Measurements from ENCODE around the gene MFSD6L.

MFSD6L gene, protein sequence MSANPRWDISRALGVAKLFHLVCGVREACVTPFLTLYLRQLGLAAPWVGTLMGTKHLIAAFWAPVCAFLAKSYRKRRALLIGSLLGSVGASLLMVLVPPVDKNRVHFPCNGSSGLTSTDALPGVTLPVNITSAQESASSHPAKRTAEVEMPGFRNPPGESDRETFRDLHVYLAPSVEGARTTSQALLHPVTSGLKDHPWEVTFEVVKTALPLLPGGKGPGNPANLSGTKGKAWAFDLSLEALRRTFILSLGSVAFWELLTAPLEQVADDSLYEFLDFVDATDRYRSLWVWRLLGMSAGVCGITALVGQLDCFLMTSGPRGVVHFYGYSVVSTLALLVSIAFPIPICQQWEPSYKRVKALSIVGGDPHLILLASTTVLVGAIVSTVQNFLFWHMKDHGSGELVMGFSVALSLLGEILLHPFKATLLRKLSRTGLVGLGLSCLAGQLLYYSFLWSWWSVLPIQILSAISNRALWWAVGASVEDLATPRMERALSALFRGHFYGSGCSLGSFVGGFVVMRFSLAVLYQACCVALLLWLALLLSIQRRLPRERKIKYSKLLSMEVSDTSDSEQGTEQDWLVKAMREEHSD

DNA sequence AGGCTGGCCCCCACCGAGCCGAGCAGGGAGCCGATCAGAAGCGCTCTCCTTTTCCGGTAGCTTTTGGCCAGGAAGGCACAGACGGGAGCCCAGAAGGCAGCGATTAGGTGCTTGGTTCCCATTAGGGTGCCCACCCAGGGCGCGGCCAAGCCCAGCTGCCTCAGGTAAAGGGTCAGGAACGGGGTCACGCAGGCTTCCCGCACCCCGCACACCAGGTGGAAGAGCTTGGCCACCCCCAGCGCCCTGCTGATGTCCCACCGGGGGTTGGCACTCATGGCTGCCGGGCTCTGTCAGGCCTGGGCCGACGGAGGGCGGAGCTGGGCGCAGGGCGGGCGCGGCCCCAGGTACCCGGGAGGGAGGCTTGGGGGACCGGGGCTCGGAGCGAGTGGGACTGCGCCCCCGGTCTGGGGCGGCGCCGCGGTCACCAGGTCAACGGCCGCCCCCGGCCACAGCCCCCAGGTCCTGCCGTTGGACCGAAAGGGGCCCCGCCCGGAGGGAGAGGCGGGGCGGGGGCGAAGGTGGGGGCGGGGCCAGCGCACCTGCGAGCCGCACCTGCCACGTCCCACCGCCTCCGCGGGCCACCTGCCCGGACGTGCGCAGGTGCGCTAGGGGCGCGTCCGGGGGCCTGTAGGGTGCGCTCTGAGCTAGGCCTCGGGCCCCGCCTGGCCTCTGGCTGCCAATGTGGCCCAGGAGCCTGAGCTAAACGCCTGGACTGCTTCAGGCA is at the start of gene MFSD6L:
Gene MFSD6L, minus strand, starts transcription at position 520 of the 724 bp plus-strand sequence. Its CDS starts 245 bp downstream, at position 275.
- no peak for DNase-seq (ENCODE audit: low read depth)

DNA sequence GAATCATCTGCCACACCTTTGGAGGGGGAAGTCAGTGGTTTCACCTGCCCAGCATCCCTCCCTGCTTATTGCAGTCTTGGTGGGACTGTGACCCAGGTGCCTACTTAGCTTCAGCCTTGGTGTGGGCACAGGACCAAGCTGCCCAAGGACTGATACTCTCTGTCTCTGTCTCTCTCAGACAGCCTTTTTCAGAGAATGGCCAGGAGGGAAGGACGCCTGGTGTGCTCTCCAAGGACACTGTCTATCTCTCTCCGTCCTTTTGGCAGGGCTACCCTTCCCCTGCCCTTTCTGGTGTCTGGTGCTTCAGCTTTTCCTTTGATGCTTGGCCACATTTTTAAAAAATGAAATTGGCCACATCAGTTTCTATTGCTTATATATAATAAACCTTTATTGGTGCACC is 48.7 kb upstream of the MFSD6L start:
- no peak for DNase-seq (ENCODE audit: low read depth)

DNA sequence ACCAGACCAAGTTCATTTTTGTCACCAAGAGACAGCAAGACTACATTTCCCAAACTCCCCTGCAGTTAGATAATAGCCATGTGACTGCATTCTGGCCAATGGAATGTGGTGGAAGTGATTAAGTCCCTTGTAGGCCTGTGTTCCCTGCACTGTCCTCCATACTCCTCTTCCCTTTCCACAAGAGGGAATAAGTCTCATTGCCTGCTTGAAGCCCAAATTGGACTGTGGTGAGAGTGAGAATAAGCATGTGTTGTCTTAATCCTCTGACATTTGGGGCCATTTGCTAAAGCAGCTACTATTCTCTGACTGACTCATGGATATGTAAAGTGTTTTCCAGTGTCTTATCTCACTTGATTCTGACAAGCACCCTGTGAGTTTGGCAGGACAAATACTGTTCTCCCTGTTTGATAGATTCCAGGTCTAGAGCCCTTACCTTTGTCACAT is 47.6 kb upstream of the MFSD6L start:
- DNase-seq (ENCODE audit: low read depth) = peak; percentile 49

DNA sequence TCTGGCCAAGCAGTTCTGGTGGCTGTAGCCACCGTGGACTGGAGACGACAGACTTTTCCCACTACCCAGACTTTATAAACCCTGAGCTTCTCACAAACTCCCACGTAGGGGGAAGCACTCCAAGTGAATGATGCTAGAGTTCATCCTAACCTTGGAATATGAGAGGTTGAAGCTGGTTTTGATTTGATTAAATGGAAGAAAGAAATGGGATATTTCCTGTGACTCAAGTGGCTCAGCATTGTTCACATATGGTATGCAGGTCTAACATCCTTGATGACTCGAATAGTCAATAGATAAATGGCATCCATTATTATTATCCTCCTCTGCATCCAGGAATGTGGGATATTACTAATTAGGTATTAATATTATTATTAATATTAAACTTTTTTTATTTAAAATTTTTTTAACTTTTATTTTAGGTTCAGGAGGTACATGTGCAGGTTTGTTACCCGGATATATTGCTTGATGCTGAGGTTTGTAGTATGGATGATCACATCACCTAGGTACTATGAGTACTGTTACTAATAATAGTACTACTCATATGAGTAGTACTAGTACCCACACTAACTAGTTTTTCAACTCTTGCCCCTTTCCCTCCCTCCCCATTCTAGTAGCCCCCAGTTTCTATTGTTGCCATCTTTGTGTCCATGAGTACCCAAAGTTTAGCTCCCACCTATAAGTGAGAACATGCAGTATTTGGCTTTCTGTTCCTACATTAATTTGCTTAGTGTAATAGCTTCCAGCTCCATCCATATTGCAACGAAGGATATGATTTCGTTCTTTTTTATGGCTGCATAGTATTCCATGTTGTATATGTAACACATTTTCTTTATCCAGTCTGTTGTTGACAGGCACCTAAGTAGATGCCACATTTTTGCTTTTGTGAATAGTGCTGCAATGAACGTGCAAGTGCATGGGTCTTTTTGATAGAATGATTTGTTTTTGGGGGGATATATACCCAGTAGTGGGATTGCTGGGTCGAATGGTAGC is 45.4 kb upstream of the MFSD6L start:
- DNase-seq (ENCODE audit: low read depth) = no peak

DNA sequence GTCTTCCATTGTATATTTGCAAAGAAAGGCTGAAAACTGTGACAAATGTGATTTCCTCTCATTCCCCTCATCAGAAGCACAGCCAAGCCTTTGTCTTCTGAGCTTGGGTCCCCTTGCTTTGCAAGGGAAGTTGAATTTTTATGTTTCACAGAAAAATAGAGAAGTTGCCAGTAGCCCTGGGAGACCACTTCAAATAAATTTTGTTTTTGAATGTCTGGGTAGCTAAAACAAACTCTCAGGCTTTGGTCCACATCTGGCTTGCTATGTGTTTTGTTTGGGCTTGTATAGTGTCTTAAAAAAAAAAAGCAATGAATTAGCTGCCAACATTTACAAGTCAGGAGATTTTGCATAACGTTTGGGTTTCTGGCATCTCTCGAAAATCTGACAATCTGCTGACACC is 44.2 kb upstream of the MFSD6L start:
- DNase-seq (ENCODE audit: low read depth) = no peak

DNA sequence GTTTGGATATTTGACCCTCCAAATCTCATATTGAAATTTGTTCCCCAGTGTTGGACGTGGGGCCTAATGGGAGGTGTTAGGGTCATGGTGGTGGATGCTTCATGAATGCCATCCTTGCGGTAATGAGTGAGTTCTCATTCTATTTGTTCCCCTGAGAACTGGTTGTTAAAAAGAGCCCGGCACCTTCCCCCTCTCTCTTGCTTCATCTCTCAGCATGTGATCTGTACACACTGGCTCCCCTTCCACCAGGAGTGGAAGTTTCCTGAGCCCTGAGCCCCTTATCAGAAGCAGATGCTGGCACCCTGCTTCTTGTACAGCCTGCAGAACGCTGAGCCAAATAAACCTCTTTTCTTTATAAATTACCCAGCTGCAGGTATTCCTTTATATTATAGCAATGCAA is 42.7 kb upstream of the MFSD6L start:
- no peak for DNase-seq (ENCODE audit: low read depth)

DNA sequence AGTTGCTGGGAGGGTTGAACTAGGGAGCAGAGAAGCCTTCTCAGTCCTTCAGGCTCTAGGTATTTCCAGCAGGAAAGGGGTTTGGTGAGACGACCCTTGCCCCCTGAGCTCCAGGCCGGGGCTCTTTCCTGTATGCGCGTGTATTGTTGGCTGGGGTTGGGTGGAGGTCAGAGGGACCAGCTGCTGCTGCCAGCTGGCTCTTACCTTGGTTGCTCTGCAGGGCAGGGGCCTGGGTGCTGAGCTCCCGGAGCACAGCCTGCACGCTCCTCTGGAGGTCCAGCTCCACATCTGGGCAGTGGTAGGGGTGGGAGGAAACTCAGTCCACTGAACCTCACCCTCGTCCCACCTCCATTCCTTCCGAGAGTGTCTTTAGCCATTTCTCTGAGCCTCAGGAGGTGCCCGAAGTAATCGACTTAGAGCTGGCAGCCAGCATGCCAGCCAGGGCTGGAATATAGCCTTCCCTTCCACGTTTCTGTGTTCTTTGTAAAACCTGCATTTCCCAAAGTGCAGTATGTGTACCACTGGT is 40.3 kb upstream of the MFSD6L start:
- DNase-seq (ENCODE audit: low read depth) = no peak

DNA sequence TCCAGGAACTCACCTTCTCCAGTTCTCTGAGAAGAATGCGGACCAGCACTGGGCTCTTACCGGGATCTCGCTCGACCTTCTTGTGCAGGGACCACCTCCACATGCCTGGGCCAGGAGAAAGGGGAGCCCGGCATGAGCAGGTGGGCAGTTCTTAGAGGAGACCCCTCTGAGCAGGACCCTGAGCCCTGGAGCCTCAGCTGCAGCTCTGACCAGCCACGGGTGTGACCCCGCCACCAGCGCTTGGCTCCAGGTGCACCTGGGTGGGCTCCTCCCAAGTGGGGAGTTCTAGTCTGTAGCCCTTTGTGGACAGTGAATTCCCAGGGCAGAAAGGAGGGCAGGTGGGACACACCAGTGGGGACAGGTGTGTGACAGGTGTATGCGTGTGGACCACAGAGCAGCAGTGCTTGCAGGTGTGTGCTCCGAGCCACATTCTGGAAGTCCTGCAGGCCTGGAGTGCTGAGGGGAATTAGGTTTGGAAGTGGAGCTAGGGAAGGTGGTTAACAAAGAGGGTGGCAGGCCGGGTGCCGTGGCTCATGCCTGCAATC is 39.5 kb upstream of the MFSD6L start:
- DNase-seq (ENCODE audit: low read depth) = no peak

DNA sequence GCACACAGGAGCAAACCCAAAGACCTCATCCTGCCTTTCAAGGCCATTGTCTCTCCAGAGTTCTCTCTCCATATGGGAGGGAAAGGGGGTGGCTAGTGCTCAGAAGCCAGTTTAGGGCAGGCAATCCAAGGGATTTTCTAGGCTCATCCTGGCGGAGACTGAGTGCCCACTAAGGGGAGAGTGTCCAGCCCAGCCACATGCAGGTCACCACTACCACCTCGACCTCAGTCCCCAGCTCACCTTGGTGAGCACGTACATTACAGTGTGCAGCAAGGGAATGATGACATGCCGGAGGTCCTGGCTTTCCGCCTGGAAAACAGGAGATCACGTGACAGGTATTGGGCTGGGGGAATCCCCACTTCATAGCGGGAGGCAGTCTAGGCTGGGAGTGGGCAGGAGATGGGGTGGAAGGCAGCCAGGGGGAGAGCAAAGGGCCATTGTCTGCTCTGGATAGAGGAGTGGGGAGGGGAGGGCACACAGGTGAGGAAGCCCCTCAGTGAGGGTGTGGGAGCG is 38.5 kb upstream of the MFSD6L start:
- DNase-seq (ENCODE audit: low read depth) = no peak

DNA sequence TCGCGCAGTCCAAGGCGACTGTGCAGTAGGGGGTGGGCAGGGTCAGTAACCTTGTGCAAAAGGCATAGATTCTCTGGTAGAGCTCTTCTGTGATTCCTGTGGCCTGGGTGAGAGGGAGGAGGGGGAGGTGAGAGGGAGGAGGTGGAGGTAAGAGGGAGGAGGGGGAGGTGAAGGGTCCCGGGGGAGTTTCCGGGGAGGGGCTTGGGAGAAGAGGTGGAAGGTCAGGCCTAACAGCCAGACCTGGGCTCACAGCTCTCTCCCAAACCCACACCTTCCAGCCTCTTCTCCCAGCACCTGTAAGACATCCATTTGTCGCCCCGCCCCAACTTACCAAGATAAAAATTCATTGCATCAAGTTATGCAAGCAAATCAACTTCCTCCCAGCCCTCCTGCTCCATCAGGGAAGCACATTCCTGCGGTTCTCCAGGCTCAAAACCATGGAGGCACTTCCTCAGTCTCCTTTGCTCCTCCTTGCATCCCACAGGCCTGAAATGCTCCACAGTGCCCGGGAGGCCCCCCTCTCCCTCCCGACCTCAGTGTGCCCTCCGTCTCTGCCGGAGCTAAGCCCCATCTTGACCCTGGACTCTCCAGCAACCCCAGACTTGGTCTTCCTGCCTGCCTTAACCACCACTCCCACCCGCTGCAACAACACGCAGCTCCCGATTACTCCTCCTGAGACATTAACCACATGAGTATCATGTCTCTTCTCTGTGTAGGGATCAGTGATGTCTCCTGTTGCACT is 37.8 kb upstream of the MFSD6L start:
- DNase-seq (ENCODE audit: low read depth) = no peak

DNA sequence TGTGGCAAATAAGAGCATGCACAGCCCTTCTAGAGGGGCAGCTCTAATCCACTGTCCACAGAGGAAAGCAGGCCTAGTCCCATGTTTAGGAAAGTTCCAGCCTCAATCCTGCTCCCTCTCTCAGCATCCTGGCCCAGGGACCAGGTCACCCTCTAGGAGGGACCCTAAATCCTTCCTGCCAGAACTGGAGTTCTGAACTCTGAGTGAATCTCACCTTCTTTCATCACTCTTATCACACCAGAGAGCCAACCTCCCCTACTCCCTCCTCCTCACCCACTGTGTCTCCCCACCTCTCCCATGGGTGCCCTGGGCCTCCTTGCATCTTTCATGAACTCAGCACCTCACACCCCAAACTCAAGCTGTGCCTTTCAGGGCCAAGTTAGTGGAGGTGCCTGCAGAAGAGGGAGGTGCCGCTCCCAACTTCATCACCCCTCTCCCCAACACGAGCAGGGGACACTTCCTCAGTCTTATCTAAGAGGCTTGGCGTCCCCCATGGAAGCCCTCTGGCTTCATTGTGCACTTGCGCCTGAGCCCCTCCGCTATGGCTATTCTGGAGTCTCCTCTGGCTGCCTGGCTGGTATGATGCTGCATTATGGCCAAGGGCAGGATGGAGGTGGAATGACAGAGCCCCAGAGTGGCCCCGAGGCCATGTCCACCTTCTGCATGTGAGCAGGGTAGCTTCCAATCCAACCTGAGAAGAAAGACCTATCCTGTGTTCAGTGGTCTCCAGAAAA is 36.6 kb upstream of the MFSD6L start:
- DNase-seq (ENCODE audit: low read depth) = no peak

DNA sequence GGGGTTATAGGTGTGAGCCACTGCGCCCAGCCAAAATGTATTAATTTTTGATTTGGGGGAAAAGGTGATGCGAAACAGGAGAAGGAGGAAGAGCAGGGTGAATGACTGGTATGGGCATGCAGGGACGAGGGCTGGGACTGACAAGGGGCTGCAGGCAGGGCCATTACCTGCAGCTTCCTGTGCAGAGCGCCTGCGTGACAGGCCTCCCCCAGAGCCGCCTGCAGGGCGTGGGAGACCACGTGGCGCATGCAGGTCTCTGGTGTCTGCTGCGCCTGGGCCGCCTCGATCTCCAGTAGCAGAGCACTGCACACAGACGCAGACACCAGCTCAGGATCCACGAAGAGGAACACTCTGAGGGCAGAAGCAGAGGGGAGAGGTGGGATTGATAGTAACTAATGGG is 35.9 kb upstream of the MFSD6L start:
- no peak for DNase-seq (ENCODE audit: low read depth)

DNA sequence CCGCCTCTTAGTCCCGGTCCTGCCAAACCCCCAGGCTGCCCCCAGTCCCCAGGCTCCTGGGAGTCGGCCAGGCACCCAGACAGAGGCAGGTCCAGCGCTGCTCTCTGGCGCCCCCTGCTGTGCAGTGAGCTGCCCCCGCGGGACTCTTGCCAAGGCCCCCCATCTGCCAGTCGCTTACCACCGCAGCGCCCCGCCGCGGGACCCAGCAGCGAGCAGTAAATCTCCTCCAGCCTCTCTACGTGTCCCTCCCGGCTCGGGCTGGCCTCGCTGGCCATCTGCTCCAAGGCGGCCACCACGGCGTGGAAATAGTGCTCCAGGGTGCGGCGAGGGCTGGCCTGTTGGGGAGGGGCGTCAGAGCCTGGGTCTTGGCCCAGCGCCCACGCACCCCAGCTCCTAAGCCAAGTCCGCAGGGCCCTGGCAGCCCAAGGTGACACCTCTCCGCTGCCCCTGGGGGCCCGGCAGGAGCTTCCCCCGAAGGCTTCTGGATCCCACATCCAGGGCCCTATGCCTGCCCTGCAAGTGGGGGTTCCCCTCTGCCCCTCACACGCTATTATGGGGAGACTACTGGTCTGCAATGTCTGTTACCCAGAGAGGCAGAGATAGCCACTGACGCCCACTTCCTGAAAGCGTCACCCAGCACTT is 33.7 kb upstream of the MFSD6L start:
- DNase-seq (ENCODE audit: low read depth) = no peak

DNA sequence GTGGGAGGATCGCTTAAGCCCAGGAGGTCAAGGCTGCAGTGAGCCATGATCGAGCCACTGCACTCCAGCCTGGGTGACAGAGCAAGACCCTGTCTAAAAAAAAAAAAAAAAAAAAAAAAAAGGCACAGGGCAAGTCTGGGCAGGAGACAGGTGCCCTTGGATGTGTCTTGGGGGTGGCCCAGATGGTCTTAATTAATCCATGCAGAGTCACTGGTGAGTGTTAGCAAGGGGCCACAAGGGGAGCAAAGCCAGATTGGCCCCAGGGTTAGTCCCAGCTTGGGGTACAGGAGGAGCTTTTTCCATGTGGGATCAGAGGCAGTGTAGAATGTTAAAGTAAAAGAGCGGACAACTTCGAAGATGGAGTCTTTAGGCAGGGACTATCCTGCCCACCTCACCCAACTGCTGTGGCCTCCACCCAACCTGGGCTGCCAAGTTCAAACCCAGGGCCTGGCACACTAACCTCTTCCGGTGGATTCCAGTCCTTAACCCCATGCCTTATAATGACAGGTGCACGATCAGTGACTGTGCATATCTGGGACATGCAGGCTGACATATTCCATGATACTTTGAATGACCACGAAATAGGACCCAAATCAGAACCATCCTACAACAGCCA is 32.2 kb upstream of the MFSD6L start:
- no peak for DNase-seq (ENCODE audit: low read depth)

DNA sequence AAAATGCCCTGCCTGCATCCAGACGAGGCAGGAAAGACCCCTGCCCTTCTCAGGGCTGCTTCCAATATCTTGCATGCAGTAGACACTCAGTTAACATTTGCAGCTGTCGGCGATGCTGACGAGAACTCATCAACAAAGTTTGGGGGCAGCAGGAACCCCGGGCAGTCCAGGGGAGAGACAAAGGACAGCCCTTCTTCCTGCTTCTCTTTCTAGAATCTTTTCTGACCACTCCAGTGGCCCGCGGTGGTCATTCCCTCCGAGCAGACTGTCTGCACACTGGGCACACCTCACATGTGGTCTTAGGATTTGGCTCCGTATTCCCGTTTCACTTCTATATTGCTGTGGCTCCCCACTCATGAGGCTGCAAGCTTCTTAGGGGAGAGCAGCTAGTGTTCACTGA is 31.0 kb upstream of the MFSD6L start:
- DNase-seq (ENCODE audit: low read depth) = no peak

DNA sequence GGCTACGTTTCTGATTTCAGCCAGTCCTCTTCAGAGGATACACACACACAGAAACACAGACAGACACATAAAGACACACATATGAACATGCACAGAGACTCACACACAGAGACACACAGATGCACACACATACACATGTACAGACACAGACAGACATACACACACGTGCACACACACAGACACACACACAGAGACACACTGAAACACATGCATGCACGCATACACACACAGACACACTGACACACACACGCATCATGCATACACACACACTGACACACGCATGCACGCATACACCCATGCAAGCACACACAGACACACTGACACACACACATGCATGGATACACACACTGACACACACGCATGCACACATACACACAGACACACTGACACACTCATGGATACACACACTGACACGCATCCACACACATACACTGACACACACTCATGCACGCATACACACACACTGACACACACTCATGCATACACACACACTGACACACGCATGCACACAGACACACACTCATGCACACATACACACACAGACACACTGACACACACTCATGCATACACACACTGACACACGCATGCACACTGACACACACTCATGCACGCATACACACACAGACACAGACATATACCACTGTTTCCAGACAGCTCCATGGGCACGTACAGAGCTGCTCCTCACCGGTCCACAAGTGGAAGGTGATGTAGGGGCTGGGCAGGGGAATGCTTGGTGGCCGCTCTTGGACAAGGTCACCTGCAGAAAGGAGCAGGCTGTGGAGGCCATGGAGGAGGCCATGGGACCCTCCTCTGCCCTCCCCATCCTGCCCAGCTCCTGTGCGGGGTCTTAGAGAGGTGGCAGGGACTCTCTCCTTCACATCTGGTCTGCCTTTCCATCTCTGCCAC is 30.1 kb upstream of the MFSD6L start:
- no peak for DNase-seq (ENCODE audit: low read depth)

DNA sequence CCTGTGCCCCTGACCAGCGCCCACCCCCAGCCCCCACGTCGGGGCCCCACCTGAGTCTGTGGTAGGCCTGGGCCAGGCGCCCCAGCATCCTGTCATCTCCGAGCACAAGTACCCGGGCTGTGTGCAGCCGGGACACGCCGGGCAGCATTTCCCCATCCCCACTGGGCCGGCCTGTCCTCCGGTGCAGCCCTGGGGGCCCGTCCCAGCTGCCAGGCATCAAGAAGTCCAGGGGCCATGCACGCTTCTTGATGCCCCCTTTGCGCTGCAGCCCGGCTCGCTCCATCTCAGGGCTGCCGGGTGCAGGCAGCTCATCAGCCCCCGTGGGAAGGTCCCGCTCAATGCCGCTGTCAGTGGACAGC is 29.3 kb upstream of the MFSD6L start:
- no peak for DNase-seq (ENCODE audit: low read depth)
